ENCODE measurements around the gene RNF182.
"Not testable (repeated sequence)": the region's sequence is repeated elsewhere in the genome, so short reads cannot be mapped to it uniquely, and the experiment has no call there.

The RNF182 gene

DNA sequence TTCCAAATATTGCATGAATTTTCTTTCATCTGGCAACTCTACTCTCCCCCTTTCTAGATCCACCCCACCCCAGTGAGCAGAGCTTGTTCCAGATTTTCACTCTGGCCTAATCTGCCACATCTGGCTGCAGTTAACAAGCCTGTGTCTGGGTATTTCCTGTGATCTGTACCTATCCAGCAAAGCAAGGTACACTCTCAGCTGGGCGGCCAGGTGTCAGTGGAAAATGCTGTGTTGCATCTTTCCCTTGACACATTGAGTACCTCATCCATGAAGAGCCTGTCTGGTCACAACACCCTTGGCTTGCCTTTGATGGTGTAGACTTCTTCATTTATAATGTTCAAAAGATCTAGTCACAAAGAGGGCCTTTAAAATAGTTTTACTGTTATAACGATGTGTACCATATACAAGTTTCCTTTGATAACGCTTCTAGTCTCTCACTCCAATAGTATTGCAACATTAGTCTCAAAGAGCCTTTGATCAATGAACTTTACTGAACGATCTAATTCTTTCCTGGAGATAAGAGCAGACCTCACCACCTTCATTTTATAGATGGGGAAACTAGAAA lies 6.0 kb upstream of the RNF182 start:
- DNase-seq, result no peak

DNA sequence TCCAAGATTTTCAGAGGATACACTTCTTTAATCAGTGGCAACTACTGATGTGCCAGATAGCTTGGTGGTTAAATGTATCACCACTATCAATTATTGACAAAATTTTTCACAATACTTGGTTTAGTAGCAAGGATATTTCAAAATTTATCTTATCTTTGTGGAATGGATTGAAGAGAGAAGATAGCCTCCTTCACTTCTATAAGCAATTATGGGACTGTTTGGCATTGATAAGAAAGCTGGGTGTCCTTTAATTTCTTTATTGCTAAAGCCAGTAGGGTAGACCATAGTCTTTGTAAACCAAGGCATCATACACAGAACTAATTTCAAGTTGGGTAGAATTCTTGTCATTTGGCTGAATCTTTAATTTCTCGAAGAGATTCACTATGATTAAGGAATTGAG lies 4.9 kb upstream of the RNF182 start:
- DNase-seq, result no peak

DNA sequence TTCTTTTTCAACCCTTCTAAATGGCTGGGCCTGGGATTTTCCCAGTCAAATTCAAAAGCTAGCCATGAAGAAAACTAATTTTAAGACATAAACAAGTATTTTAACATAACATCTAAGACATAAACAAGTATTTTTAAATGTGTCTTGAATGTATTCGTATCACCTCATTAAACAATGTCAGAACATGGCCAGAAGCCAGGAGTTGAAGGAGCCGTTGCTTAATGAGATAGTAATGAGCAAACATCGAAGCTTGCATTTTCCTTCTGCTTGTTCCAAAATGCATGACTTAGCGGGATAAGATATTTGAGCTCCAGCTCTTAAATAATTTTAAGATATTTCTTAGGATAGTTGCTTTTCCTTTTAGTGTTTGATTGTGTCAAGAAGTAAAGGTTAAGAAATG lies 4.2 kb upstream of the RNF182 start:
- DNase-seq, result peak in 1 of 2 experiments; percentile 34

GRCh38 chr6:13922750-13923149 lies 2.0 kb upstream of the RNF182 start:
- DNase-seq, result no peak

DNA sequence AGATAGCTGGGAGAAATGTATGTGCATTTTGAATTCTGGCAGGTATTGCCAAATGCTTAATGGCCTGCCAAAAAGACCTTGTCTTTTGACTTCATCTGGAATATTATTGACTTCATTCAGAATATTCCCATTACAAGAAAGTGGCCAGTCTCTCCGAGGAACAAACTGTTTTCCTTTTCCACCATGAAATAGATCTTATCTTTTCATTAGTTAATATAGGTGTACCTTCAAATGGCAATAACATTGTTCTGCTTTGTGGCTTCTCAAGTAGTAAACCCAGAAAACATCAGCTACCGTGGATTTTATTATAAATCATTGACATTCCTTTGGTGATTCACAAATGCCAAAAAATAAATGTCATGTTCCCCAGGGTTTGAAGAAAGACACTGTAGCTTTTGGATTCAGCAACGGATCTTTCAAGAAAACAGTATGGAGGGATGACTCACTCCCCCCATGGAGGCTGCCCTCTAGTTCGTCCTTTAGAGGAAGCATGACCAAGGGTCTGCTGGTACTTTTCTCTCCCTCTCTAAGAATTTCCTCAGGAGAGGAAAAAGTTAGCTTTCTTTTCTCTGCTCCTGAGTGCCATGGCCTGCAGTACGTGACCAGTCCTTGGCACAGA lies 1.1 kb upstream of the RNF182 start:
- DNase-seq, result no peak

DNA sequence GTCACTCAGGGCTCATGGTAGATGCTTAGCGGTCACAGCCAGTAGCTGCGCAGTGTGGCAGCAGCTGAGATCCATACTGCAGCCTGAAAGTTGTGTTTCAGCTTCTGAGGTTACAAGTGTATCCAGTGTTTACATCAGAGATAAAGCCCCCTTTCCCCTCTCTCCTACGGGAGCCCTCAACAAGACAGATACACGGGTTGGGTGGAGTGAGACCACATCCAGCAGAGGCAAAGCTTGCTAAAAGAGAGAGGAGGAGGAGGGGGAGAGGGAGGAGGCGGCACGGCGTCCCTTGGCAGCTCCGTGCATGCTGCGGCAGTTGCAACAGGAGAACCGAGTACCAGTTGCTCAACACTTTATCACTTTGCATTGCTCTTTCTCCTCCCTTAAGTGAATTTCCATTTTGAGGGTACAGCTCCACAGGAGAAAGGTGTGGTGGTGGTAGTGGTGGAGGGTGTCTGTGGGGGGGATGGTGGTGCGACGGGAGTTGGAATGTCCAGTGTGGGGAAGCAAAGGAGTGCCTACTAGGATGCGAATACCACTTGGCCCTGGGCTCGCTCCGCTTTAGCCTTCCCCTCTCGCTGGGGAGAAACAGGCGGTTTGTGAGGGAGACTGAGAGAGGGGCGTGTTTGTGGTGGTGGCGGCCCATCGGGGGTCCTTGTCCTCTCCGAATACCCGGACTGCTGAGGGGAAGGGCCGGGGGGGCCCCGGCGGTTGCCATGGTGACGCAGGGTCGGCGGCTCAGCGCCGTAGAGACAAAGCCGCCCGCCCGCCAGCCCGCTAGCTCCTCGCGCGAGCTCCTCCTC lies 405 bp upstream of the RNF182 start:
- DNase-seq, result peak; percentile 77 to 89

DNA sequence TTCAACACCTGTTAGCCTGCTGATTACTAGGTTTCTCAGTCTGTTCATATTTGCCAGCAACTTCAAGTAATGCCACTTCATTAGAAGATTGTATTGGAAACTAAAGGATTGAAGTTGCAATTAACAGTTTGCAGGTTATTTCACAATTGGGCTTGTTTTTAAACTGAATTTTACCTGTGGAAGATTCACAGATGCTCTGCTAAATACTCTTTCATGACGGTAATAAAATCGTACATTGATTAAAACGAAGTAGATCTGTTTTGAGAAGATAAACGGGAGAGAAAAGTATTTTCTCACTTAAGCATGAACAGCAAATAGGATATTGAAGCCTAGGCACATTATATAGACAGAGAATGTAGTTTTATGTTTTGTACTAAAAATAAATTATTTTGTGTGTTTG lies 1.6 kb downstream of the RNF182 start:
- no peak for DNase-seq

DNA sequence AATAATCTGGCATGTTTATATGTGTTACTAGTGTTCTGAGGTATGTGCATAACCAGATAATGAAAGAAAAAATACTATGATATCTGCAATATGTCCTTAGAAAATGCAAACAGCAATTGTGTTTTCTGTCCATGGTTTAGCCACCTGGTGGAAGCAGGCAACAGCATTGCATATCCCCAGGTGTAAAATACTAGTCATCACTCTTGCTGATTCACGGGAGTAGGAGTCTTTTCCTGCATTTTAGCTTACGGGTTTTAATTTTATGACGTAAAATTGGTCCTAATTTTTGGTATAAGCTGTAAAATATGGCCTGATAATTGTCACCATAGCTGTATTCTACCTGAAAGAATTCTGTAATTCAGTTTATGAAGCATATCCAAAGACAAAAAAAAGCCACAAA lies 2.5 kb downstream of the RNF182 start:
- peak in 1 of 2 experiments; percentile 17 for DNase-seq

- no peak for DNase-seq
These were observed 4.4 kb downstream of the RNF182 start for GRCh38 chr6:13929196-13929595.

DNA sequence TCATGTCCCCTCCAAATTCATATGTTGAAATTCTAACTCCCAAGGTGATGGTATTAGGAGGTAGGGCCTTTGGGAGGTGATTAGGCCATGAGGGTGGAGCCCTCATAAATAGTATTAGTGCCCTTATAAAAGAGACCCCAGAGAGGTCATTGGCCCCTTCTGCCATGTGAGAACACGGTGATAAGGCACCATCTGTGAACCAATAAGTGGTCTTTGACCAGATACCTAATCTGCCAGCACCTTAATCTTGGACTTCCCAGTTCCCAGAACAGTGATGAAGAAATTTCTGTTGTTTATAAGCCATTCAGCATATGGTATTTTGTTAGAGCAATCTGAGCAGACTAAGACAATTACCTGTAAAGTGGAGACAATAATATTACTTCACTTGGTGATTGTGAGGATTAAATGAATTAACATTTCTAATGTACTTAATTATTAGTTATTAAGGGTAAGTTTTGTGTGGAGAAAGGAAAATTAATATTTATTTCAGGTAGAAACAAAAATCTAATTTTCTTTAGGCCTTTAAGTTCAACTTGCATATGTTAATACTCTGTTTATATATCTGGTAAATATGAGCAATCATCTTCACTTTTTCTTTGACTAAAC lies 7.1 kb downstream of the RNF182 start:
- no peak for DNase-seq

GRCh38 chr6:13932785-13933184 lies 8.0 kb downstream of the RNF182 start:
- DNase-seq, result no peak

DNA sequence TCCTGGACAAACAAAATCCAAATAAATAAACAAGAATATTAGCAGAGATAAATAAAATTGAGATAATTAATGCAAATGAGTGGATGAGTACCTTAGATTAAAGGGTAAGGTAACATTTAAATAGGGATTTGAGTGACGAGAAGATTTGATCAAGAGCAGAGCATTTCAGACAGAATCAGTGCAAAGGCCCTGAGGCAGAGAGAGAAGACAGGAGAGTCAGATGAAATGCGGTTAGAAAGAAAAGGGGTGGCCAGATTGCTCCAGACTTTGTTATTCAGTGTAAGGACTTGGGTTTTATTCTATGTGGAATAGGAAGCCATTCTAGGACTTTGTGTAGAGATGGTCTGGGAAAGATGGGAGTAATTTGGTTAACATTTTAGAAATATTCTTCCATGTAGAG lies 10.0 kb downstream of the RNF182 start:
- no peak for DNase-seq

DNA sequence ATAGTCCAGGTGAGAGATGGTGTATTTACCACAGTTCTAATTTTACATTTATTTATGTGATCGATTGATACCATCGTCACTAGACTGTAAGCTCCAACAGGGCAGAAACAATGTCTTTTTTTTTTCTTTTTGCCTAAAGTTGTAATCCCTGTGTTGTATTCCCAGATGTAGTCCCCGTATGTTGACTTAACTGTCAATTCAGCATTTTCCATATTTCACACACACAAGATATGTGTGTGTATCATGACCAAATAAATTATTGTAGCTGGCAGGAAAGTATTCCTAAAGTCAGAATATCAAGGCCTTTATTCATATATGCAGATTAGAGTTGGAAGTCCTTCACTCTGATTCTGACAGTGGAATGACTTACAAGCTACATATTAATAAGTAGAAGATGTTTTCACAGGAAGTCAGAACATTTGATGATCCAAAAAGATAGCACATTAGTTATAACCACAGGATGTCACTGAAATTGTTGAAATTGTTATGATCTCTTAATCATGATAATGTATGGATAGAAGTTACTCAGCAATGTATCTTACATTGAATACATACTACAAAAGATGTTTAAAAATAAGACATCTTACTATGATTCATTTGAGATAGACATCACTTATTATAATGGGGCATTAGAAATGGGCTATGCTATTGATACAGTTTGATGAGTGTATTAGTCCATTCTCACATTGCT lies 10.6 kb downstream of the RNF182 start:
- DNase-seq, result no peak

- not testable (repeated sequence) for DNase-seq
These were observed 11.1 kb downstream of the RNF182 start for GRCh38 chr6:13935881-13936261.

GRCh38 chr6:13941902-13942301 lies 17.1 kb downstream of the RNF182 start:
- no peak for DNase-seq

DNA sequence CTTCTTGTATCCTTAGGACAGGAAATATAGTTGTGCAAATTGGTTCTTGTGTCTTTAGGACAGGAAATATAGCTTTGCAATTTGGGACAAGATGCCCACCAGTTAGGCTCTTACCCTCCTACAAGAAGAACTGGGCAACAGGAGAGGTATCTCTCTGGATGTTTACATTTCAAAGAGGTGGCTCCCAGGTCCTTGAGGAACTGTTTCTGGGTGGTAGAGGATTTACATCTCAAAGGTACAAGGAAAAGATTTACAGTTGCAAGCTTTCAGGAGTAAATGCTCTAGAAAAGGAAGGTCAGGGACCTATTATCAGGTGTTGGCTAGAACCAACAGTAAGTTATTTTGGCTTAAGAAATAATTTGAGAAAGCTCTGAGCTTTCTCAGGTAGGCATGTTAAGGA lies 19.2 kb downstream of the RNF182 start:
- no peak for DNase-seq

DNA sequence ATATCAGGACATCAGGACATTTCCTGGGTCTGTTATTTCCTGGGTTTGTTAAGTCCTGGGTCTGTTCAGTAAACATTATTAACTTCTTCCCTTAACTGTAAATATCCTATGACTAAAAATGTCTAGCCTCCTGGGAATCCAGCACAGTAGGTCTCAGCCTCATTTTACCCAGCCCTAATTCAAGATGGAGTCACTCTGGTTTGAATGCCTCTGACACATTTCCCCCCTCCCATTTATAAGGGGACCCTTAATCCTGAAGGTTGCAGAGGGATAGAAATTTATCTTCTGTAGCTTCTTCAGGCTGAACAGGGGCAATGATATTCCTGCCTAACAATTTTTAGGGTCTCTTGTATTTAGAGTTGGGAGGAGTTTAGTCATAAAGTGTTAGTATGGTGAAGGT lies 21.8 kb downstream of the RNF182 start:
- DNase-seq, result no peak

DNA sequence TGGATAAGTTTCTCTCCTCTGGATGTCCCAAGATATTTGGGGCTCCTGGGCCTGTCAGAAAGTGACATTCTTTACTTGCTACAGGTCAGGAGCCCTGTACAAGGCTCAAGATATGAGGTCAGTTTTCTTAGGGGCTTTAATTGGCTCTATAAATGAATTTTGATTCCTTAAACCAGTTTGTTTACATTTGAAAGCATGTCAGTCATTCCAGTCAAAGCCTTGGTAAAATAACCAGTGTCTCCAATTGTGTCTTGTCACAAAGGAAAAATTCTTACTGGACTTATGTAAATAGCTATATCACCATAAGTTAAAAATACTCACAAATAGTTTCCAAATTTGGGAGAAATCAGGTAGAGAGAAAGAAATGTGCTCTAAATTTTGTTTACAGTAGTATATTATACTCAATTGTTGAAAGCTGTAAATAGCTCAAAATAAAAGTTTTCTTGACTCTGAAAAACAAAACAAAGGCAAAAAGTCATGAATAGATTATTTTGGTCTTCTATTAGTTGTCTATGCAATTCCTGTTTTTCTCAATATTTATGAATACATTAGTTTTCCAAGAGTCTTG lies 22.9 kb downstream of the RNF182 start:
- DNase-seq, result no peak

GRCh38 chr6:13952101-13952500 lies 27.3 kb downstream of the RNF182 start:
- no peak for DNase-seq

- DNase-seq, result no peak
These were observed 28.4 kb downstream of the RNF182 start for GRCh38 chr6:13953061-13953705.

DNA sequence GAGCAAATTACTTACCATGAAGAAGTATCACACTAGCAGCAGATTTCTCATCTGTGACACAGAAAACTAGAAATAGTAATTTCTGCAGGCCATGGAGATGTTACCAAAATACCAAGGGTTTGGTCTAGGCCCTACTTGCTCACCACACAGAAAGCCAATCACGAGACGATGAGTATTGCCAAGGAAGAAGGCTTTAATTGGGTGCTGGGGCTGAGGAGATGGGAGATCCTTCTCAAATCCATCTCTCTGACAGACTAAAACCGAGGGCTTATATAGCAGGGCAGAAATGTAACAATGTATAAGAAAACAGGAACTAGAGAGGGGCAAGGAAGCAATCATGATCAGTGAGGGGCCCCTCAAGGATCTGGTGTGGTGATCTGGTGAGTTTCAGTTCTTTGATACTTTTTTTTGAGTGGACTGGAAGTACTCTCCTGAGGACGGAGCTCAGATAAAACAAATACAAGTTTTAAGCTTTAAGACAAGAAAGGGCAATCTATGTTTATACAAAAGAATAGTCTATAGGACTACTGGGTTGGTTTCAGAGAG lies 40.9 kb downstream of the RNF182 start:
- DNase-seq, result no peak

GRCh38 chr6:13971303-13971702 lies 46.6 kb downstream of the RNF182 start:
- no peak for DNase-seq

Measured in NCI-H526 (cell line).